NCI-H510A treated with DMSO at 0.1 percent for 48 hours (cell line): ENCODE measurements around the gene TSPAN17.

Experiments
- DNase-seq: peaks from one replicate; lab custom pipeline; 2025; lab: John Stamatoyannopoulos, UW

The TSPAN17 gene

DNA sequence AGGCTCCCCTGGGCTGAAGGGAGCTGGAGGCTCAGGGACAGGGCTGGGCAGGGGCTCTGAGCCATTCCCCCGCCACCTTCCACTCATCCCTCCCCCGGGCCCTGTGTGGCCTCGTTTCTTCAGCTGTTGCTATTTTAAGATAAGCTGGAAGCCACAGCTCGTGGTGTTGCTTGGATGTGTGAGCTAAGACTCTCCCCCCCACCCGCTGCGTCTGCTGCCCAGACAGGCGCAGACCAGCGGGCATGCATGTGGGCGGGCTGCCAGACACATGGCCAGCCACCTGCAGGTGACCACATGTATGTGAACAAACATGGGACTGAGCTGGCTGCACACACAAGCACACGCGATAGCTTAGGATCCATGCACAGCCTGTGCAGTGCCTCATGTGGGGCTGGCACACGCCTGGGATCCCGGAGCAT lies 25.6 kb upstream of the TSPAN17 start:
- no peak for DNase-seq

GRCh38 chr5:176624142-176624541 lies 23.1 kb upstream of the TSPAN17 start:
- no peak for DNase-seq

DNA sequence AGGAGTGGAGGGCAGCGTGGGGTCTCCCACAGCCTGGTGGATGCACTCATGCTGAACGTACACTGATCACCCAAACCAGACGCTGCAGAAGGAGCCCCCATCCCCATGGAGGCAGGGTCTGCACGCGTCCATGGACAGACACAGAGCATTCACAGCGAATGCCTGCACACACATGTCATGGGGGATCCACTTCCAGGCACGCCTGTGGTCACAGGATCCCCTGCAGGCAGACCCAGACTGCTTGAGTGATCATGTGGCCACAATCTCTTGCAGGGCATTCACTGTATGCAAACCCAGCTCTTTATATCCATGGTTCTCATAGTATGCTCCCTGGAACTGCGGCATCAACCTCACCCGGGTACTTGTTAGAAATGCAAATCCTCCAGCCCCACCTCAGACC lies 22.3 kb upstream of the TSPAN17 start:
- DNase-seq, result no peak

DNA sequence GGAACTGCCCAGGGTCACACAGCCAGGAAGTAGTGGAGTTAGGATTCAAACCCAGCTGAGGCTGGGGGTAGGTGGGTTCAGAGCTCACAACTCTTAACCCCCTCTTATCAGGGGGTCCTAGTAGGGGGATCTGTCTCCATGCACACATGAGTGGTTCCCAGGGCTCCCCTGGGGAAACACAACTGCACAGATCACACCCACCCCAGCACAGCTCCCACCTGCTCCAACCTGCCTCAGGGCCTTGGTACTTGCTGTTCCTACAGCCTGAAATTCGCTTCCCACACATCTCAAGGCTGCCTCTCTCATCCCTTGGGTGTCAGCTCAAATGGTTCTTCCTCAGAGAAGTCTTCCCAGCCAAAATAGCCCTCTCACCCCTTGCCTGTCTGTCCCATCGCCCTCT lies 21.8 kb upstream of the TSPAN17 start:
- DNase-seq, result no peak

DNA sequence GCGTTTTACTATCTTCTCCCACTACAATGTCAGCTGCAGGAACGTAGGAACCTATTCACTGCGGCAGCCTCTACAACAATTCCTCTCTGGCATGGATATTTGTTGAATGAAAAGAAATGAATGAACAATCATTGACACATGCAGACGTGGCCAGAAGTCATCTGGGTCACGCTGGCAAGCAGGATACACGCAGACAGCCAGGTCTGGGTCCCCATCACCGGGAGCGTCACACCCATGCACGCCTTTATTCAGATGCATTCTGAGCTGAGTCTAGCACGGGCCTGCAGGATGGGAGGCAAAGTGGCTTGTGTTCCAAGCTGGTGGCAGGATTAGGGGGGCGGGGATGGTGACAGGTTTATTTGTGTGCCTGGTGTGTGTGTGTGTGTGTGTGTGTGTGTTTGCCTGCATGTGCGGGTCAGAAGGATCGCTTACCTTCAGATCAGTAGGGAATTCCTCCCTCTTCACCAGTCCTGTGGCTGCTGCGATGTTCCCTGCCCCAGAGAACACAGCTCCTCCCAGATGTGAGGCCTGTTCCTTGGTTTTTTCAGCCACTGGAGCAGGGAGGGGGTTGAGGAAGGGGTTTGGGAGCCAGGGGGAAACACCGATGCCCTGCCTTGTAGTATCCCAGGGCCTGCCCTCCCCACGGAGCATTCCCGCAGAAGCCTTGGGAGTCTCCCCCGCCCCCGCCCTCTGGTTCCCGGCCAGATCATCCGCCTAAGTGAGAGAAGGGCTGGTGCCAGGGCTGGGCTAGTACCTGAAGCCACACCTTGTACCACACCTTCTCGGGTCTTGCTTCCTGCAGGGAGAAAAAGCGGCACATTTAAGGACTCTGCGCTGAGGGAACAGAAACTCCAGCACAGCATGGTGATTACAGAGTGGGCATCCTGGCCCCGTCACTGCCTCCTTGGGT lies 21.1 kb upstream of the TSPAN17 start:
- no peak for DNase-seq

GRCh38 chr5:176626876-176627236 lies 20.4 kb upstream of the TSPAN17 start:
- DNase-seq, result no peak

- no peak for DNase-seq
Observed at GRCh38 chr5:176627582-176627981, 19.7 kb upstream of the TSPAN17 start.

DNA sequence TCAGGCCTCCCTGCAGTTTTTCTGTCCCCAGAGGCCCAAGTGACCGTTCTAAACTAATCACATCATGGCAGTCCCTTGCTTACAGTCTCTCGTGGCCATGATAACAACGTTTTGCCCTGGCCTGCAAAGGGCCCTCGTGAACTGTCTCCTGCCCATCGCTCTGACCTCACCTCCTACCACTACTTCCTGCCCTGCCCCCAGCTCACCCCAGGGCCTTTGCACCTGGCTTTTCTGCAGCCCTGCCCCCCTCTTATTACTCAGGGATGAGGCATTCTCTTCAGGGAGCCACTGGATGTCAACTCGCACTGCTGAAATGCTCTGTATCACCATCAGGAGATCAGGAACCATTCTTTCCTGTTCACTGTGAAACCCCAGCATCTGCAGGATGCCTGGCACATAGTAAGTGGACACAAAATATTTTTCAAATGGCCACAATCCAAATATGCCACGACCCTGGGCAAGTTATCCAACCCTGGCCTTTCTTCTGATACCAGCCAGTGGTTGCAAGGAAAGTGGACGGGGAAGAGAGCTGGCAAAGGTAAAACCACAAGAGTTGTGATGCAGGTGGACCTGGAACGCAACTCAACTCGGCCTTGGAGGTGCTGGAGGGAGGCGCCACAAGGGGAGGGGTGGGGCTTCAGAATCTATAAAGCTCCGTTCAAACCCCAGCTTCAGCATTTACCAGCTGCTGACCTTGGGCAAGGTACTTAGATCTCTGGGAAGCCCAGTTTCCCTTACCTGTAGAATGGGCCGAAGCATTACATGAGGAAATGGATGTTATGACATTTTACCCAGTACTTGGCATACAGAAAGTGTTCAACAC lies 18.7 kb upstream of the TSPAN17 start:
- no peak for DNase-seq

GRCh38 chr5:176629317-176629852 lies 17.9 kb upstream of the TSPAN17 start:
- DNase-seq, result no peak

DNA sequence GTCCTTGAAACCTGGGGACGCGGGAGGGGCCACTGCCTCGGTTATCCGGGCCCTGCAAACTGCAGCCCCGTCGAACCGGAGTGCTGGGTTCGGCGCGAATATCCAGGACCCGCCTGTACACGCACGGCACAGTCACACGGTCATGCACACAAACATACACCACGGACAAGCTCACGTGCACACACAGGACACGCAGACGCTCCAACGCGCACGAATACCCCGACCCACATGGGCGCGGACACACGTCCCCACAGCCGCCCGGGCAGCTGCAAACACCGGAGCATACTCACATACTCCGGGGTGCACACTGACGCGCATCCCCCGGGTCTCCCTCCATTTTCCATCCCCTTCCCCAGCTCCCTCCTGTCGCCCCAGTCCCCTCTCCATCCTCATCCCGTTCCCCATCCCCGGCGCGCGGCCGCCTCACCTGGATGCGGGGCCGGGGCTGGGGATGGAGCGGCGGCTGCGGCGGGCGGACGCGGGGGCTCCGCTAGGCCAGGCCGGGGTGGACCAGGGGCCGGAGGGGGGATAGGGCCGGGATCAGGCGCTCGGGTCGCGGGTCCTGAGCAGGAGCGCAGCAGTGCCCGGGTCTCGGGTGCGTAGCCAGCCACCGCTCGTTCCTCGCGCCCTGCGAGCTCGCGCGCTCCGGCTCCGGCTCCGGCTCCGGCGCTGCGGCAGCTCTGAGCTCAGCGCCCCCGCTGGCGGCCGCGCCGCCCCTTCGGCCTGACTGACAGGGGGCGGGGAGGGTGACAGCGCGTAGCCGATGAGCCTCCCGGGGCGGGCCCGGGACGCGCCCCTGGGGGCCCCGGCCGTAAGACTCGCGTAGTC lies 17.2 kb upstream of the TSPAN17 start, which contains the start of the genes EIF4E1B and SNCB:
Gene EIF4E1B (plus strand): TSS at position 823 of the 828 bp plus-strand sequence. CDS start 12,113 bp downstream, outside the sequence.
Gene SNCB (minus strand): TSS at position 682 of the 828 bp plus-strand sequence. CDS start 880 bp downstream, outside the sequence.
- peak; percentile 46 for DNase-seq

DNA sequence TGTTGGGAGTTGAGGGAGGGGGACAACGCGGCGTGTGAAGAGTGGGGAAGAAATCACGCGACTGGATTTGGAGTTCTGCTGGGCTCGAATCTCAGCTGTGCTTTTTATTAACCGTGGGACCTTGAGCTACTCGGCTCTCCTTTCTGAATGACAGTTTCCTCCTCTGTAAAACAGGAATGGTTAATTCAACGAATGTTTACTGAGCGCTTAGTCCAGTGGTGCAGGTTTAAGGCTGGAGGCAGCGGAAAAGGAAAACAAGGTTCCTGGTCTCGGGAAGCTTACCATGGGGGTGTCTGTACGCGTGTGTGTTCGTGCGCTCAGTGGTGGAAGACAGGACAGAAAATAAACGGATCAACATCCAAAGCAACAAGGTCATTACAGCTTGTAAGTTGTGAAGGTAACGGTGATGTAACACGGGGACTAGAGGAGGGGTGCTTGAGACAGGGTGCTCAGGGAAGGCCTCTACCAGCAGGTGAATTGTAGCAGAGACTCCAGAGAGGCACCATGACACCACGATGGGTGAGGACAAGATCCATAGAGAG lies 16.5 kb upstream of the TSPAN17 start:
- peak; percentile 39 for DNase-seq

- DNase-seq, result no peak
Observed at GRCh38 chr5:176631383-176632200, 15.7 kb upstream of the TSPAN17 start.

DNA sequence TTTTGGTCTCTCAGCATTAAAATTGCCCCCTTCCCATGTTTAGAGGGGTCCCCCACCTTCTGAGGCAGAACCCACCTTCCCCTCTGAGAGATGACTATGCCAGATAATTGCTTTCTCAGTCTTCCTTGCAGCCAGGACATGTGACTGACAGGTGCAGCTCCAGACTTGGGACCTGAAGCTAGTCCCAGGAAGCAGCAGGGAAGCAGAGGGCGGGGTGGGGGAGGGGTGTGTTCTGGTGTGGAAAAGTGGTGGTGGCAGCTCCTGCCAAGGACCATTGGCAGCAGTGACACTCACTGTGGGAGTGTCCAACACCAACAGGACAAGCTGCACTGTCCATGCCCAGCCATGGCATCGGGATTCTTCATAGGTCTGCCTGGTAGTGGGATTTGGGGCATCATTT lies 14.5 kb upstream of the TSPAN17 start:
- DNase-seq, result no peak

DNA sequence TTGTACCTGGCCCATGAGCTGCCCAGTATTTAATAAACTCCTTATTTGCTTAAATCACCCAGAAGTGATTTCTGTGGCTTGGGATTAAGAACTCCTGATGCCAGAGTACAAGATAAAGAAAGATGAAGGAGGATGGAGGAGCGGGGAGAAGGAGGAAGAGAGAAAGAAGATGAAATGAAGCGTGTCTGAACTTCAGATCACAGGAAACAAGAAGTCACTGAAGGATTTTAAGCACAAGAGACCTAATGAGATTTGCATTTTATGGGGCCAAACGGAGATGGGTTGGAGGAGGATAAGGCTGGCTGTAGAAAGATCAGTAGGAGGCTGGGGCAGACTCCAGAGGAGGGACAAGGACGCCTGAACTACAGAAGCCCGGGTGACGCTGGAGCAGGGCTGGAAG lies 13.7 kb upstream of the TSPAN17 start:
- DNase-seq, result no peak

DNA sequence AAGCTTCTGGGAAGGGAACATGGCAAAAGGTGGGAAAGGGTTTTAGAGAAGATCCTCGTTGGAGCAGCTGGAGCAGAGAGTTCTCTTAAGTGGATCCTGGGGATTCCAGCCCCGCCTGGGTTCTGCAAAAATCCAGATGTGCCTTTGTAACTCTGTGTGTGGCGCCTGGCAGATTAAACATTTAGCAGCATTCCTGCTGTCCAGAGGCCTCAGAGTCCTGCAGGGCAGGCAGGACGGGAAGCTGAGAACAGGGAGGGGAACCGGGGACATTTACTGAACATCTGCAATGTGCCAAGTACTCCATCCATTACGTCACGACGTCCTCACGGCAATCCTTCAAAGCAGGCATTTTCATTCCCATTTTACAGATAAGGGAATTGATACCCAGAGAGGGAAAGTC lies 10.9 kb upstream of the TSPAN17 start:
- no peak for DNase-seq

DNA sequence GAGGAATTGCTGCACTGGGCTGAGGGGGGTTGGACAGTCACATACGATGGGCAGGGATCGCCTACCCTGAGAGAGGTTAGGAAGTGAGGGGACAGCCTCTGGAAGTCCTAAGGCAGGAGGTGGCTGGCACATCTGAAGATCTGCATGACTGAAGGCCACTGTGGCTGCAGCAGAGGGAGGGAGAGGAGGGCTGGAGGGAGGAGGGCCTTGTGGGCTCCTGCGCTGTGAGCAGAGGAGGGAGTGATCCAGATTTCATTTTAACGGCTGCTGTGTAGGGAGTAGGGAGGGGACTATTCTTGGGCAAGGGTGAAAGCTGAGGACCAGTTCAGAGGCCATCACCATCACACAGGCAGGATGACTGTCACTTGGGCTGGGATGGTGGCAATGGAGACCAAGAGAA lies 9.7 kb upstream of the TSPAN17 start:
- DNase-seq, result no peak

- DNase-seq, result no peak
Observed at GRCh38 chr5:176638437-176638836, 8.8 kb upstream of the TSPAN17 start.

- no peak for DNase-seq
Observed at GRCh38 chr5:176639208-176639607, 8.1 kb upstream of the TSPAN17 start.

- DNase-seq, result no peak
Observed at GRCh38 chr5:176639981-176640380, 7.3 kb upstream of the TSPAN17 start.

DNA sequence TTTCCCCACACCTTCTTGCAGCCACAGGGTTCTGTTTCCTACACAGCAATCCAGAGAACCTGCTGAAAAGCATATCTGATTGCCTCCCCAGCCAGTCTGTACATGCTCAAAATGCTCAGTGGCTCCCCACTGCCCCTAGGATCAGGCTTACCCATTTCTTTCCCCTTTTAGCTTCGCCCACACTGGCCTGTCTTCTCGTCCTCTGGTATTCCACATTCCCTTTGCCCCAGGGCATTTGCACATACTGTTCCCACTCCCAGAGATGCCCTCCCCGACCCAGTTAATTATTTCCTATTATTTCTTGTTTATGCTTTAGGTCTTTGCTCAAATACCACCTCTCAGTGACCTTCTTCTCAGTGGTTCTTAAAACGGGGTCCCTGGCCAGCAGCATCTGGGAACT lies 6.7 kb upstream of the TSPAN17 start:
- no peak for DNase-seq
